Stimulated activated CD8-positive, alpha-beta memory T cell treated with anti-CD3 and anti-CD28 coated beads, Interleukin-12 subunit alpha, Interleukin-12 subunit beta, amount 100 ng/mL, for 24 hours (primary cell): ENCODE measurements around the gene PLTP.
"Not testable (repeated sequence)": the region's sequence is repeated elsewhere in the genome, so short reads cannot be mapped to it uniquely, and the experiment has no call there.

Source experiments
- DNase-seq: peaks from one replicate; pipeline ENCODE4 v3.0.0-alpha.2; 2020; ENCODE audit errors: extremely low read depth

The PLTP gene

GRCh38 chr20:45920462-45921336 is 8.7 kb upstream of the PLTP start:
- DNase-seq = no peak

- no peak for DNase-seq
Observed at GRCh38 chr20:45919542-45920399, 7.8 kb upstream of the PLTP start.

DNA sequence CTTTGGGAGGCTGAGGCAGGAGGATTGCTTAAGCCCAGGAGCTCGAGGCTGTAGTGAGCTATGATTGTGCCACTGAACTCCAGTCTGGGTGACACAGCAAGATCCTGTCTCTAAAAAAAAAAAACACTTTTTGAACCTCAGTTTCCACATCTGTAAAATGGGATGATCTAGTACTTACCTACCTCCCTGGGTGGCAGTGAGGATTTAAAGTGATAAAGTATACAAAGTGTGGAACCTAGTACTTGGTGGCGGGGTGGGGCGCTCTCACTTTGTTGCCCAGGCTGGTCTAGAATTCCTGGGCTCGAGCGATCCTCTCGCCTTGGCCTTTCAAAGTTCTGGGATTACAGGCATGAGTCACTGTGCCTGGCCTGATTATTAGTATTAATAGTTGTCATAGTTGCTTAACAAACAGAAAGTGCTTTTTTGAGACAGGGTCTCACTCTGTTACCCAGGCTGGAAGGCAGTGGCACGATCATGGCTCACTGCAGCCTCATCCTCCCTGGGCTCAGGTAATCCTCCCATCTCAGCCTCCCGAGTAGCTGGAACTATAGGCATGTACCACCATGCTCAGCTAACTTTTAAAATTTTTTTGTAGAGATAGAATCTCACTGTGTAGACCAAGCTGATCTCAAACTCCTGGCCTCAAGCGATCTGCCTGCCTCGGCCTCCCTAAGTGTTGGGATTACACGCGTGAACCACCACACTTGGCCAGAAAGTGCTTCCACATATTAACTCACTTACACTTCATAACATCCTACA is 7.0 kb upstream of the PLTP start:
- no peak for DNase-seq

- no peak for DNase-seq
Observed at GRCh38 chr20:45918182-45918737, 6.3 kb upstream of the PLTP start.

- DNase-seq = no peak
Observed at GRCh38 chr20:45917790-45918141, 5.8 kb upstream of the PLTP start.

- DNase-seq = no peak
Observed at GRCh38 chr20:45913116-45913515, 1.2 kb upstream of the PLTP start.

DNA sequence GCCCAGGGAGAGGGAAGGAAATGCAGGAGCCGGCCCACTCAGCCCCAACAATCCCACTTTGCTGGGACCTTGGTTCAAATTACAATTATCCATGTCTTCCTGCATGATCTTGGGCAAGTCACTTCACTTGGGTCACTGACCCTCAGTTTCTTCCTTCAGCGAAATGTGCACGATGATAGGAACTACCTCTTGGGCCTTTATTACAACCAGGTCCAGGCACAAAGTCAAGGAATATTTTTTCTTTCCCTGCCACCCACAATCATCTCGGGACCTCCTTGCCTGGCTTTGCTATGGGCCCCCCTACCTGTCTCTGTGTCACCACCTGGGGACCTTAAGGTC is 358 bp upstream of the PLTP start:
- no peak for DNase-seq

DNA sequence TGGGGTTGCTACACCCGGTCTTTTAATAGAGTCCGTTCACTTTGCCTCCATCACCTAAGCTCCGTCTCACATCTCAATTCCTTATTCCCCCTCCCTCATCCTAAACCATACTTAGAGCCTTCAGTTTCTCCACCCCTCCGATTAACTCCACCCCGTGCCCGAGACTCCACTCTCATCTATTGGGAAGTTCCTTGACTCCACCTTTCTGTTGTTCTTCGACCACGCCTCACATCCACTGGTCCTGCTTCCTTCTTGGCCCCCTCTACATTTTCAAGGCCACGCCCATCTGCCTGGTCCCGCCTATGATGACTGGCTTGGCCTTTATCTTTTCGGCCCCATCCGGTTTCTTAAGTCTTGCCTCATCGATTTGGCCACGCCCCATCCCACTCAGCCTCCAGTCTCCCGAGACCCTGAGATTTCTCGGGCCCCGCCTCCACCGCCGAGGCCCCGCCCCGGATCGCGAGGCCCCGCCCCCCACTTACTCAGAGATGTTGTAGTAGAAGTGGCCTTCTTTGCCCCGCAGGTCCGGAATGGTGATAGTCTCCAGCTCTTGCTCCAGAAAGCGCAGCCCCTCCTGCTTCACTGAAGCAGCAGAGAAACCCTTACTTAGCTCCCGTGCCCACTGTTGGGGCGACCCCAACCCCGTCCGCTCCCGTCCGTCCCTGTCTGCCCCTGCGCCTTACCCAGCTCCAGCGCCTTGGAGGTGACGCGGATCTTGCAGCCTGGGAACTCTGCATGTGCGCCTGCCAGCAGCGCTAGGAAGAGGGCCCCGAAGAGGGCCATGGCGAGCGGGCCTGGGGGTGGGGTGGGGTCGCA is 1.1 kb downstream of the PLTP start:
- peak; percentile 87 for DNase-seq

DNA sequence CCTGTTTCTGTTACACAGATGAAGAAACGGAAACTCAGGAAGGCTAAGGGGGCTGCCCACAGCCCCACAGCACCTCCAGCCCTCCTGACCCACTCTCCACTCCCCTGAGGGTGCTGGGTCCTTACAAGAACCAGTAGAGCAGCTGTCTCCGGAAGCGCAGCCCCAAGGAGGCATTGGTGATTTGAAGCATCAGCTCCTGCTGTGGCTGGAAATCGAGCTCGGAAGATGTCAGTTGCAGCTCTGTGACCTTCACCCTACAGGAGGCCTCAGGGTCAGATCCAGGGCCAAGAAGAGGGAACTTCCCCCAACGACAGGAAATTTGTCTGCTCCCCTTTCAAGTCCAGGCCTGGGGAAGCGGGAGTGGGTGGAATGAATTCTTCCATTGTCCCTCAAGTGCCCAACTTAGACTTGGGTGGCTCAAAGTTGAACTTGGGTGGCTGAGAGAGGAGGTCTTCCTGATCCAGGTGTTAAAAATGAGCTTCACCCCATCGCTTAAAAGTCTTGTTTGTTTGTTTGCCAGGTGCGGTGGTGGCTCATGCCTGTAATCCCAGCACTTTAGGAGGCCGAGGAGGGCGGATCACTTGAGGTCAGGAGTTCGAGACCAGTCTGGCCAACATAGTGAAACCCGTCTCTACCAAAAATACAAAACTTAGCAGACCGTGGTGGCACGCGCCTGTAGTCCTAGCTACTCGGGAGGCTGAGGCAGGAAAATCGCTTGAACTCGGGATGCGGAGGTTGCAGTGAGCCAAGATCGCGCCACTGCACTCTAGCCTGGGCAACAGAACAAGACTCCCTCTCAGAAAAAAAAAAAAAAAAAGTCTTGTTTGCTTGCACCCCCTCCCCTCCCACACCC is 1.9 kb downstream of the PLTP start:
- DNase-seq = no peak

DNA sequence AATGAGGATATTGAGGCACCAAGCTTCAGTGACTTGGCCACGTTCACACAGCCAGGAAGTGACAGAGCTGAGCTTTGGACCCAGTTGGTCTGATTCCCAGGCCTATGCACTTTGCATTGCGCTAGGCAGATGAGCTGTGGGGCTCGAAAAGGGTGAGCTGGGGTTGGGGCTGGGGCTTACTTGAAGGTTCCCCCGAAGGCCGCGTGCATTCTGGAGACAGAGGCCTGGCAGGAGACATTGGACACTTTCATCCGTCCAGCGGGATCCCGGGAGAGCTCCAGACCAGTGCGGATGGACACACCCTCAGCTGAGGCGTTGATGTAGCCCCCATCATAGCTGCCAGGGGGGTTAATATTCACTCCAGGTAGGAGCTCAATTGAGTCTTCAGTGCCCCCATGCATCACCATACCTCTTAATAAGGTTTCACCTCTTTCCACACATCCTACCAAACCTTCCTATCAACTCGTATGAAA is 2.6 kb downstream of the PLTP start:
- DNase-seq = no peak

GRCh38 chr20:45908084-45908483 is 3.9 kb downstream of the PLTP start:
- DNase-seq = no peak

GRCh38 chr20:45907219-45907948 is 4.6 kb downstream of the PLTP start:
- DNase-seq = no peak

GRCh38 chr20:45905505-45906079 is 6.4 kb downstream of the PLTP start:
- no peak for DNase-seq

DNA sequence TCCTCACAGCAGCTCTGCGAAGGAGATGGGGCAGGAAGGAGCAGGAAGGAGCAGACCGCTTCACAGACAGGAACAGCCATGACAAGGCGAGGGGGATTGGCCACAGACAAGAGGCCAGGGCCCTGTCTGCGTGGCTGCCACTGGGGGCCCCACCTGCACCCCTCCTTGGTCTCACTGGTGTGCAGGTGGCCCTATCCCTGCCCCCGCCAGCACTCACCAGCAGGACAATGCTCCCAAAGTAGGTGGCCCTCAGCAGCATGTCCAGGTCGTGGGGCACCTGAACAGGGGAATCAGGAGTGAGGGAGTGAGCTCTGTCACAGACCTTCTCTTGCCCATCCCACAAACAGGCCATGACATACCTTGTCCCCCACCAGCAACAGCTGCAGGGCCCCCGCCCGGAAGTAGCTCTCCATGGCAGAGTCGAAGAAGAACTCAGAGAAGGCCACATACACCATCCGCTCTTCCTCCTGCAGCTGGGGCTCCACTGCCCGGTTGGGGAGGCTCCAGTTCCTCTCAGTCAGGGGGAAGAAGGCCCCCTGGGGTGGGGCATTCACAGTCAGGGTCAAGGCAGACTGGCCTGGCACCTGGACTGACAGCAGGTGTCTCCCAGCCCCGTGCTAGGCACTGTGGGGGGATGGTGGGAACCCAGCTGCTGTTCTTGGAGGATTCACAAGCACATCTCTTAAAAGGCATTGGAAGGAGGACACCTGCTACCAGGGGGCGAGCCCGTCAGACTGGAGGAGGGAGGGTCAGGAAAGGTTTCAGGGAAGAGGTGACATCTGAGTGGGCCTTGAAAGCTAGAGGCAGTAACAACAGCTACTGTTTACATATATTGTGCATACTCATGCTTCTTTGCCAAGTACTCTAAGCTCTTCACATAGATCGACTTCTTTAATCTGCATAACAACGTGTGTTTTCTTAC is 7.1 kb downstream of the PLTP start:
- DNase-seq = no peak

DNA sequence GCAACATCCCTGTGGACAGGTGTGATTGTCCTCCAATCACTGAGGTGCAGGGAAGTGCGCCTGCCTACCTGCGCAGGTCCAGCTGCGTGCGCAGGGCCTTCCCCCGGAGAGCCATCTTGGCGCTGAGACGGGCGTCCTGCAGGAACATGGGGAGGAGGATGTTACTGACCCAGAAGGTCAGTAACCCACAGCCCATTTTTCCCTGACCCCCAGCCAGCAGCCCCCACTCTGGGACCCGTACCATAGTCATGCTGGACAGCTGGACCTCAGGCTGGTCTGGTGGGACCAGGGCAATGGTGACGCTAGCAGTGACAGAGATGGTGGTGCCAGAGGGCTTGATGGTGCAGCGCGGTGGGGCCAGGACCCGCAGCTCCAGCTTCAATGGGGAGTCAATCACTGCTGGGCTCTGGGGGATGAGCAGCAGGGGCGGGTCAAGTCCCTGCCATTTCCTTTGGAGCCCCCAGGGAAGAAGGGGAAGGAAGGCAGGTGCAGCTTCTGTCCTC is 9.7 kb downstream of the PLTP start:
- DNase-seq = no peak

- not testable (repeated sequence) for DNase-seq
Observed at GRCh38 chr20:45901332-45901731, 10.6 kb downstream of the PLTP start.

GRCh38 chr20:45899046-45899835 is 12.7 kb downstream of the PLTP start:
- no peak for DNase-seq
